Lower leg skin (tissue), 3 donors: ENCODE data around the gene GLRB.

ENCODE experiments used
- POLR2A ChIP-seq, 2 donors: fragments of 450-650 bp; IDR thresholded peaks; one replicate each; pipeline ENCODE4 v1.6.1; 2016 to 2017; ENCODE audit warnings: antibody characterized with exemption in 2 of 2, mild to moderate bottlenecking in 1 of 2, moderate library complexity in 1 of 2
- TF ChIP-seq, protein P1 (sequence below), 3 donors: fragments of 450-650 bp; IDR thresholded peaks; one replicate each; pipeline ENCODE4 v1.5.1; 2016; ENCODE audit warnings: antibody characterized with exemption in 3 of 3, mild to moderate bottlenecking in 3 of 3, moderate library complexity in 2 of 3

DNA sequence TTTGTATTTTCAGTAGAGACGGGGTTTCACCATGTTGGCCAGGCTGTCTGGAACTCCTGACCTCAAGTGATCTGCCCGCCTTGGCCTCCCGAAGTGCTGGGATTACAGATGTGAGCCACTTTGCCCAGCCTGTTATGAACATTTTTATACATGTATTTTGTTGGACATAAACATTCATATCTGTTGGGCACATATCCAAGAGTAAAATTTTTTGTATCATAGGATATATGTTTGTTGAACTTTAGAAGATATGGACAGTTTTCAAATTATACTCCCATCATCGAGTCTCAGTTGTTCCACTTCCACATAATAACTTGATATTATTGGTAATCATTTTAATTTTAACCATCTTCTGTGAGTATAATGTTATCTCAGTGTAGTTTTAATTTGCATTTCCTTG is 23.6 kb downstream of the GLRB start:
- TF ChIP-seq, protein P1, sequence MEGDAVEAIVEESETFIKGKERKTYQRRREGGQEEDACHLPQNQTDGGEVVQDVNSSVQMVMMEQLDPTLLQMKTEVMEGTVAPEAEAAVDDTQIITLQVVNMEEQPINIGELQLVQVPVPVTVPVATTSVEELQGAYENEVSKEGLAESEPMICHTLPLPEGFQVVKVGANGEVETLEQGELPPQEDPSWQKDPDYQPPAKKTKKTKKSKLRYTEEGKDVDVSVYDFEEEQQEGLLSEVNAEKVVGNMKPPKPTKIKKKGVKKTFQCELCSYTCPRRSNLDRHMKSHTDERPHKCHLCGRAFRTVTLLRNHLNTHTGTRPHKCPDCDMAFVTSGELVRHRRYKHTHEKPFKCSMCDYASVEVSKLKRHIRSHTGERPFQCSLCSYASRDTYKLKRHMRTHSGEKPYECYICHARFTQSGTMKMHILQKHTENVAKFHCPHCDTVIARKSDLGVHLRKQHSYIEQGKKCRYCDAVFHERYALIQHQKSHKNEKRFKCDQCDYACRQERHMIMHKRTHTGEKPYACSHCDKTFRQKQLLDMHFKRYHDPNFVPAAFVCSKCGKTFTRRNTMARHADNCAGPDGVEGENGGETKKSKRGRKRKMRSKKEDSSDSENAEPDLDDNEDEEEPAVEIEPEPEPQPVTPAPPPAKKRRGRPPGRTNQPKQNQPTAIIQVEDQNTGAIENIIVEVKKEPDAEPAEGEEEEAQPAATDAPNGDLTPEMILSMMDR (IDR thresholded peaks at IDR 0.05): no peak
- TF ChIP-seq POLR2A (IDR thresholded peaks at IDR 0.05): no peak
